ENCODE data around the gene TMEM9. TPM values are rescaled to one million over a fixed set of nuclear protein-coding genes. Genes with fewer than 3 reads are reported as not detected.

The TMEM9 gene
- total RNA-seq, 2 experiments from 2014 or later: 15.7 to 16.5 TPM

GRCh38 chr1:201089596-201089995 lies 64.7 kb downstream of the TMEM9 start:
- ATAC-seq (ENCODE audit: poor library complexity): no peak
- Mint-ChIP-seq H3K27me3 (peaks cover 24% of the 10 kb centered on the region), H3K9me3 (no peaks in the 10 kb centered on the region), H3K4me1 (ENCODE audit: low read depth) (no peaks in the 10 kb centered on the region), H3K36me3 (ENCODE audit: low read depth) (no peaks in the 10 kb centered on the region), H3K27ac (no peak overlapping the region), H3K4me3 (no peak overlapping the region)
- Histone ChIP-seq H3K9me3 (ENCODE audit: control insufficient read depth in 1 of 2, insufficient read depth in 1 of 2, low read length in 2 of 2) (no peaks in the 10 kb centered on the region), H3K4me1 (ENCODE audit: insufficient read depth, low read length) (peaks cover 1% of the 10 kb centered on the region), H3K36me3 (ENCODE audit: insufficient read depth, low read length) (no peaks in the 10 kb centered on the region), H3K4me3 (ENCODE audit: low read length) (no peak overlapping the region), H3K27me3 (ENCODE audit: control insufficient read depth in 1 of 2, insufficient read depth in 2 of 2, low read length in 2 of 2) (no peaks in the 10 kb centered on the region), H3K27ac (ENCODE audit: low read depth in 1 of 2, low read length in 2 of 2) (no peak overlapping the region)
- TF ChIP-seq, protein P1, sequence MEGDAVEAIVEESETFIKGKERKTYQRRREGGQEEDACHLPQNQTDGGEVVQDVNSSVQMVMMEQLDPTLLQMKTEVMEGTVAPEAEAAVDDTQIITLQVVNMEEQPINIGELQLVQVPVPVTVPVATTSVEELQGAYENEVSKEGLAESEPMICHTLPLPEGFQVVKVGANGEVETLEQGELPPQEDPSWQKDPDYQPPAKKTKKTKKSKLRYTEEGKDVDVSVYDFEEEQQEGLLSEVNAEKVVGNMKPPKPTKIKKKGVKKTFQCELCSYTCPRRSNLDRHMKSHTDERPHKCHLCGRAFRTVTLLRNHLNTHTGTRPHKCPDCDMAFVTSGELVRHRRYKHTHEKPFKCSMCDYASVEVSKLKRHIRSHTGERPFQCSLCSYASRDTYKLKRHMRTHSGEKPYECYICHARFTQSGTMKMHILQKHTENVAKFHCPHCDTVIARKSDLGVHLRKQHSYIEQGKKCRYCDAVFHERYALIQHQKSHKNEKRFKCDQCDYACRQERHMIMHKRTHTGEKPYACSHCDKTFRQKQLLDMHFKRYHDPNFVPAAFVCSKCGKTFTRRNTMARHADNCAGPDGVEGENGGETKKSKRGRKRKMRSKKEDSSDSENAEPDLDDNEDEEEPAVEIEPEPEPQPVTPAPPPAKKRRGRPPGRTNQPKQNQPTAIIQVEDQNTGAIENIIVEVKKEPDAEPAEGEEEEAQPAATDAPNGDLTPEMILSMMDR (IDR thresholded peaks at IDR 0.05): no peak
- ChIA-PET POLR2A (no interaction called here), CTCF (no interaction called here)
- intact Hi-C loops (cut with DNase I, micrococcal nuclease): loop anchor here (5.0 to 10.0 kb wide), 2 partner anchors 133 to 135 kb away; no protein-coding TSS in a partner anchor
- no peak for DNase-seq

DNA sequence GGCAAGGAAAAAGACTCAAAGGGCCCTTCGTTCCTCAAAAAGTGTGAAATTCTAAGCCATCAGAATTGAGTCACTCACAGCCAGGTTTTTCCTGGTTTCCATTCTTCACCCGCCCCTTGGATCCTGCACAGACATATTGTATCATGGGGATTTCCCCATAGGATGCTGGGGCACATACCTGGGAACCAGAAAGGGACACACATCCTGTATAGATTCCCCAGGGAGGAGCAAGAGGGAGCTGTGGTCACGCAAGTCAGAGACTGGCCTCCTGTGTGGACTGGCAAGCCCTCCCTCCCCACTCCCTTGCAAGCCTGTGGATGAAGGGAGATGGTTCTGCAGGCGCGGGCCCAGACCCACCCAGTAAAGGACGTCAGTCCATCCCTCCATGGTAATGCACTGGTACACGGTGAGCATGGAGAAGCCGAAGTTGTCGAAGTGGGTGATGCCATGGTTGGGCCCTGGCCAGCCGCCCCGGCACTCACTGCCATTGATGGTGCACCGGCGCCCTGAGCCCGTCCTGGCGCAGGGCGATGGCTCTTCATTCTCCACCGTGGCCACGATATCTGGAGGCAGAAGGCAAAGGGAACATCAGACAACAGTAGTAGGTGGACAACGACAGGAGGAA lies 65.3 kb downstream of the TMEM9 start:
- no peak for DNase-seq
- Histone ChIP-seq H3K27ac (ENCODE audit: low read depth in 1 of 2, low read length in 2 of 2) (no peak overlapping the region), H3K36me3 (ENCODE audit: insufficient read depth, low read length) (no peaks in the 10 kb centered on the region), H3K4me1 (ENCODE audit: insufficient read depth, low read length) (peaks cover 4% of the 10 kb centered on the region), H3K9me3 (ENCODE audit: control insufficient read depth in 1 of 2, insufficient read depth in 1 of 2, low read length in 2 of 2) (no peaks in the 10 kb centered on the region), H3K4me3 (ENCODE audit: low read length) (no peak overlapping the region), H3K27me3 (ENCODE audit: control insufficient read depth in 1 of 2, insufficient read depth in 2 of 2, low read length in 2 of 2) (no peaks in the 10 kb centered on the region)
- intact Hi-C loops (cut with DNase I, micrococcal nuclease): loop anchor here (5.0 to 10.0 kb wide), 2 partner anchors 133 to 136 kb away; no protein-coding TSS in a partner anchor
- TF ChIP-seq, protein P1 (IDR thresholded peaks at IDR 0.05): no peak
- ChIA-PET POLR2A (no interaction called here), CTCF (no interaction called here)
- Mint-ChIP-seq H3K27me3 (peaks cover 28% of the 10 kb centered on the region), H3K4me1 (ENCODE audit: low read depth) (no peaks in the 10 kb centered on the region), H3K4me3 (no peak overlapping the region), H3K27ac (no peak overlapping the region), H3K9me3 (no peaks in the 10 kb centered on the region), H3K36me3 (ENCODE audit: low read depth) (no peaks in the 10 kb centered on the region)
- no peak for ATAC-seq (ENCODE audit: poor library complexity)

GRCh38 chr1:201088395-201088794 lies 65.9 kb downstream of the TMEM9 start:
- Mint-ChIP-seq H3K36me3 (ENCODE audit: low read depth) (no peaks in the 10 kb centered on the region), H3K27ac (no peak overlapping the region), H3K27me3 (peaks cover 28% of the 10 kb centered on the region), H3K9me3 (no peaks in the 10 kb centered on the region), H3K4me1 (ENCODE audit: low read depth) (no peaks in the 10 kb centered on the region), H3K4me3 (no peak overlapping the region)
- no peaks in the 10 kb centered on the region for H3K9me3 ChIP-seq (ENCODE audit: control insufficient read depth in 1 of 2, insufficient read depth in 1 of 2, low read length in 2 of 2)
- no peak overlapping the region for H3K4me3 ChIP-seq (ENCODE audit: low read length)
- no peak for DNase-seq
- no peak for ATAC-seq (ENCODE audit: poor library complexity)
- H3K27me3 ChIP-seq (ENCODE audit: control insufficient read depth in 1 of 2, insufficient read depth in 2 of 2, low read length in 2 of 2): no peaks in the 10 kb centered on the region
- TF ChIP-seq, protein P1 (IDR thresholded peaks at IDR 0.05): no peak
- peaks cover 4% of the 10 kb centered on the region for H3K4me1 ChIP-seq (ENCODE audit: insufficient read depth, low read length)
- ChIA-PET CTCF (no interaction called here), POLR2A (no interaction called here)
- H3K27ac ChIP-seq (ENCODE audit: low read depth in 1 of 2, low read length in 2 of 2): no peak overlapping the region
- no peaks in the 10 kb centered on the region for H3K36me3 ChIP-seq (ENCODE audit: insufficient read depth, low read length)
- intact Hi-C loops (cut with DNase I, micrococcal nuclease): loop anchor here (5.0 to 10.0 kb wide), 2 partner anchors 134 to 136 kb away; no protein-coding TSS in a partner anchor

Measured in CD4-positive, alpha-beta T cell (primary cell).